Ishikawa (cell line): Measurements from ENCODE around the gene CRIP3.

Experiments
- CEBPB ChIP-seq: IDR thresholded peaks from 2 replicates; pipeline ENCODE4 v1.6.1; 2012
- CREB1 ChIP-seq: IDR thresholded peaks from 2 replicates; pipeline ENCODE4 v1.6.1; 2012; ENCODE audit warnings: low read depth
- EGR1 ChIP-seq: IDR thresholded peaks from 2 replicates; pipeline ENCODE4 v1.6.1; 2012
- EP300 ChIP-seq: IDR thresholded peaks from 2 replicates; pipeline ENCODE4 v1.6.1; 2012; ENCODE audit warnings: borderline replicate concordance
- FOXM1 ChIP-seq: IDR thresholded peaks from 2 replicates; pipeline ENCODE4 v1.6.1; 2012; ENCODE audit warnings: low read depth, borderline replicate concordance
- NFIC ChIP-seq: IDR thresholded peaks from 2 replicates; pipeline ENCODE4 v1.6.1; 2012
- RAD21 ChIP-seq: IDR thresholded peaks from 2 replicates; pipeline ENCODE4 v1.6.1; 2012; ENCODE audit warnings: low read depth
- REST ChIP-seq: IDR thresholded peaks from 2 replicates; pipeline ENCODE4 v1.6.1; 2012; ENCODE audit warnings: low read depth, mild to moderate bottlenecking
- TAF1 ChIP-seq: IDR thresholded peaks from 2 replicates; pipeline ENCODE4 v1.6.1; 2012; ENCODE audit warnings: low read depth, mild to moderate bottlenecking
- TCF12 ChIP-seq: IDR thresholded peaks from 2 replicates; pipeline ENCODE4 v1.6.1; 2012; ENCODE audit warnings: low read depth
- TEAD4 ChIP-seq: IDR thresholded peaks from 2 replicates; pipeline ENCODE4 v1.6.1; 2012
- USF1 ChIP-seq: IDR thresholded peaks from 2 replicates; pipeline ENCODE4 v1.6.1; 2012
- YY1 ChIP-seq: IDR thresholded peaks from 2 replicates; pipeline ENCODE4 v1.6.1; 2012; ENCODE audit warnings: low read depth
- ZBTB7A ChIP-seq: IDR thresholded peaks from 2 replicates; pipeline ENCODE4 v1.6.1; 2012; ENCODE audit warnings: low read depth
- TF ChIP-seq, protein P1 (sequence below): IDR thresholded peaks from 2 replicates; pipeline ENCODE4 v1.6.1; 2012

The CRIP3 gene

DNA sequence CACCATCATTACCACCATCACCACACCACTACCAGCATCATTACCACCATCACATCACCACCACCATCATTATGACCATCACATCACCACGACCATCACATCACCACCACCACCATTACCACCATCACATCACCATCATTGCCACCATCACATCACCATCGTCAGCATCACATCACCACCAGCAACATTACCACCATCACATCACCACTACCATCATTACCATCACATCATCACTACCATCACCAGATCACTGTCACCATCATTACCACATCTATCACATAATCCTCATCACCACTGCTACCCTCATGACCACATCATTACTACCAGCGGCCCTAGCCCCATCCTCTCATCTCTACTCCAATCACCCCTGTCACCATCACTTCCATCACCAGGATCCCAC is 14.1 kb downstream of the CRIP3 start:
- no peak for TF ChIP-seq YY1
- TF ChIP-seq, protein P1, sequence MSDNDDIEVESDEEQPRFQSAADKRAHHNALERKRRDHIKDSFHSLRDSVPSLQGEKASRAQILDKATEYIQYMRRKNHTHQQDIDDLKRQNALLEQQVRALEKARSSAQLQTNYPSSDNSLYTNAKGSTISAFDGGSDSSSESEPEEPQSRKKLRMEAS, result no peak
- no peak for TF ChIP-seq EP300
- no peak for TF ChIP-seq ZBTB7A
- TF ChIP-seq TEAD4, result no peak
- TF ChIP-seq TCF12, result no peak
- no peak for TF ChIP-seq REST
- no peak for TF ChIP-seq EGR1
- TF ChIP-seq TAF1, result no peak
- TF ChIP-seq CEBPB, result no peak
- TF ChIP-seq NFIC, result no peak
- TF ChIP-seq USF1, result no peak
- TF ChIP-seq RAD21, result no peak
- TF ChIP-seq CREB1, result no peak
- no peak for TF ChIP-seq FOXM1

DNA sequence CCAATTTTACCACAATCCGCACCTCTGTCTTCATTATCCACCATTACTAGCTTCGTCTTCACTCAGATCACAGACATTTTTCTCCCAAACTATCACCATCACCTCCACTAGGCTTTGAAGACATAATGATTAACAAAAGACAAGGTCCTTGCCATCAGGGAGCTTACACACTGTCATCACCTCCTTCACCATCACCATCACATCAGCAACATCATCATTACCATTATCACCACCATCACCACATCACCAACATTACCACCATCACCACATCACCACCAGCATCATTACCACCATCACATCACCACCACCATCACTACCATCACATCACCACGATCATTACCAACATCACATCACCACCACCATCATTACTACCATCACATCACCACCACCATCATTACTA is 14.9 kb downstream of the CRIP3 start:
- TF ChIP-seq TEAD4 (no peak), USF1 (no peak), NFIC (no peak), ZBTB7A (no peak), CREB1 (no peak), TAF1 (no peak), YY1 (no peak), FOXM1 (no peak), EP300 (no peak), EGR1 (no peak), CEBPB (no peak), REST (no peak), RAD21 (no peak), TCF12 (no peak)
- TF ChIP-seq, protein P1, result no peak

GRCh38 chr6:43292763-43293318 is 15.8 kb downstream of the CRIP3 start:
- TF ChIP-seq ZBTB7A (no peak), TCF12 (no peak)
- TF ChIP-seq, protein P1, result no peak

DNA sequence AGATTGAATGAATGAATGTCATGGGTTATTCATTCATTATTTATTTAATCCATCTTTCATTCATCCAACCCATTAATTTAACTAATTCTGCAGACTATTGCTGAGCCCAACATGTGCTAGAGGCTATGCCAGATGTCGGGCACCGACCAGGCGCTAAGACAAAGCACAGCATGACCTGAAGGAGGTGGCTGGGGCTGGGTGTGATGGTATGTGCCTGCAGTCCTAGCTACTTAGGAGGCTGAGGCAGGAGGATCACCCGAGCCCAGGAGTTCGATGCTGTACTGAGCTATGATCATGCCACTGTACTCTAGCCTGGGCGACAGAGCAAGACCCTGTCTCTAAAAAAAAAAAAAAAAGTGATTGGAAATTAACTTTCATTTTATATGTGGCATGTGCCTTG is 16.3 kb downstream of the CRIP3 start:
- TF ChIP-seq REST, result no peak
- no peak for TF ChIP-seq EP300
- TF ChIP-seq, protein P1, result no peak
- TF ChIP-seq TCF12, result no peak
- TF ChIP-seq FOXM1, result no peak
- no peak for TF ChIP-seq CEBPB
- TF ChIP-seq TEAD4, result no peak
